GM19438 (cell line): ENCODE data around the gene PNKP.

Experiments used
- ATAC-seq: cut with Tn5 transposase; IDR thresholded peaks from one replicate; pipeline ENCODE4 v1.9.1; 2021; ENCODE audit warnings: low read depth; ENCODE audit not compliant: unreplicated experiment

The PNKP gene

GRCh38 chr19:49876422-49877019 lies 9.1 kb upstream of the PNKP start:
- peak; percentile 37 for ATAC-seq

DNA sequence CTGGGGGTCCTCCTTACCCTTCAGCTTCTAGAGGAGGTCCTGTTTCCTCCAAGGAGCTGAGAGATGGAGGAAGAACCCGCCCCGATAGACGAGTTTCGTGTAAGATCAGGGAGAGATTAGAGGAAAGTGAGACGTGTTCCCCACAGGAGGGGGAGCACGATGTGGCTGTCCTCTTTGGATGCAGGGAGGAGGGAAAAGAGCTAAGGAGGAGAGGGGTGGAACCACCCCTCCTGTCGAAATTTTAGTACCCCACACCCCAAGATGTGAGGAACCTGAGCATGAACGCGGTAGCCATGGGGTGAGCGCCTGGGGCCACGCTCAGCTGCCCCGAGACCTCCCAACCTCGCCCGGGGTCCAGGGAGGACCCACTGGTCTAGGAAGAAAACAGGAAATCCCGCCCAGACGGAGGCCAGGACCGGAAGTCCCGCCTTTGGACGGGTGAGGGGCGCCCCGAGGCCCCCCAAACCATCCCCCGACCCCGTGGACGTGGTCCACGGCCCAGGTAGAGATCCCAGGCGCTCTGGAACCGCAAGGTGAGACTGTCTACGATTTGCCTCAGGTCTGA lies 8.6 kb upstream of the PNKP start:
- no peak for ATAC-seq

- no peak for ATAC-seq
Observed at GRCh38 chr19:49875177-49875576, 7.8 kb upstream of the PNKP start.

DNA sequence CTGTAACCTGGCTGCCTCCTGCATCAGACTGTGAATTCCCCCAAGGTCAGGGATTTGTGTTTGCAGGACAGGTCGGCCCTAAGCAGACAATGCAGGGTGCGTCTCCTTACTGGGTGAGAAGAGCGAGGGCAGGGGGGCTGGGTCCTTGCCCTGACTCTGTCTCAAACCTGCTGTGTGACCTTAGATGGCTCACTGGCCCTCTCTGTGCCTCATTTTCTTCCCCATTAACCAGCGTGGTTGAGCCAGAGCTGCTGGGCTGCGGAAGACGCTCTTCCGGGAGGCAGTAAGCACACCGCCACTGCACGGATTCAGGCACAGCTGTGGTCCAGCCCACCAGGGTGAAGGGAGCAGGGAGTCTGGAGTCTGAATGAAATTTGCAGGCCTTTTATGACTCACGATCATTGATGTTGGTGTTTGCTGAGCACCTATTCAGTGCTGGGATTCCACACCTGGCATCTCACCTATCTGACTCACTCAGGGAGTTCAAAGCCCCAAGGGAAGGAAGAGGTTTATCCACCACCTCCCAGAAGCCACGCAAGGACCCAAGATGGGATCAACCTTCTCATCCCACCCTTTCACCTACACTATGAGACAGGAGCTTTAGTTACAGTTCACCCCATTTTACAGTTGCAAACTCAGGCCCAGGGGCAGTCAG lies 7.3 kb upstream of the PNKP start:
- no peak for ATAC-seq

GRCh38 chr19:49873834-49874233 lies 6.5 kb upstream of the PNKP start:
- no peak for ATAC-seq

DNA sequence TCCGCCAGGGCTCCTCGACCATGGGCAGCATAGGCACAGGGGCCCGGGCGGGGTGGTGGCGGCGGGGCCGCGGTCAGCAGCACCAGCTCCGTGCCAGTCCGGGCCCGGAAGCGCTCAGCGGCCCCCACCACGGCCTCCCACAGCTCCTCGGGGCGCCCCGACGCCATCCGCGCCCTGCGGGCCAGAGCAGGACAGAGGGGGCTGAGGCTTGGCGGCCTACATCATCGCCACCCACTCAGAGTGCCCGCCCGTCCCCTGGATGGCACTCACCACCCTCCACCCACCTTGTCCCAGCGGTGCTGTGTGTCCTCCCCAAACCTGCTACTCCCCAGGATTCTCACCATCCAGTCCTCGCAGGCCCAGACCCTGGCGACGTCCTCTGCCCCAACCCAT lies 5.7 kb upstream of the PNKP start:
- ATAC-seq = no peak

DNA sequence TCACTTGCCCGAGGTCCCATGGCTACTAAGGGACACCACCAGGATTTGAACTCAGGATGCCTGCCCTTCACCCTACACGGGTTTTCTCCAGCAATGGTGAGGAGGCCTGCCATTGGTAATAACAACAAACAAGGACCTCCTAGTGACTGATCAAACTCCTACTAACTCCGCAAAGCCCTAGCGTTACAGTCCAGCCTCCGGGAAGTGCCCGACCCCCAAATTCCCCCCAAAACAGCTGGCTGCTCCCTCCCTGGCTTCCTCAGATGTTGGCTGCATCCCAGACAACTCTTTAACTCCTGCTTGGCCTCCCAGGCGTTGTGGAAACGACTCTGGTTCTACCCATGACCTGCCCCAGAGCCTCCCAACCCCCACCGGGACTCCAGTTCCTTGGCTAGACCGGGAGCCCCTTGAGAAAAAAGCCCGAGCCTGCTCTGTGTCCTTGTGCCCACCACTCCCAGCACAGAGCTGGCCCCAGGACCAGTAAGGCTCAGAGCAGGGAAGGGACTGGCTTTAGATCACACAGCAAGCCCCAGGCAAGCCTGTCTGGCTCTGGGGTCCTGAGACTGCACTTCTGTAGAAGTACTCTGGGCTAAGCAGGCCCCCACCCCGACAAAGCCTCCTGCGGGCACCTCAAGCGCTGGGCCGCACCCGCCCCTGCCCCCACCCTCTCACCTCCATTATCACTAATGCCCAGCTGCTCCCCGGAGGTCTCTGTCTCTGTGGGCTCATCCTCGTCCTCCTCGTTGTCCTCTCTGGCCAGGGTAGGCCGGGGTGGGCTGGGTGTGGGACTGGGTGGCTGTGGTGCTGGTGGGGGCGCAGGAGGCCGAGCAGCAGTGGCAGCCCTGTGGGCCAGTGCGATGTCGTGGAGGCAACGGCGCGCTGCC lies 5.1 kb upstream of the PNKP start:
- no peak for ATAC-seq

GRCh38 chr19:49871349-49871985 lies 4.1 kb upstream of the PNKP start:
- ATAC-seq = no peak

DNA sequence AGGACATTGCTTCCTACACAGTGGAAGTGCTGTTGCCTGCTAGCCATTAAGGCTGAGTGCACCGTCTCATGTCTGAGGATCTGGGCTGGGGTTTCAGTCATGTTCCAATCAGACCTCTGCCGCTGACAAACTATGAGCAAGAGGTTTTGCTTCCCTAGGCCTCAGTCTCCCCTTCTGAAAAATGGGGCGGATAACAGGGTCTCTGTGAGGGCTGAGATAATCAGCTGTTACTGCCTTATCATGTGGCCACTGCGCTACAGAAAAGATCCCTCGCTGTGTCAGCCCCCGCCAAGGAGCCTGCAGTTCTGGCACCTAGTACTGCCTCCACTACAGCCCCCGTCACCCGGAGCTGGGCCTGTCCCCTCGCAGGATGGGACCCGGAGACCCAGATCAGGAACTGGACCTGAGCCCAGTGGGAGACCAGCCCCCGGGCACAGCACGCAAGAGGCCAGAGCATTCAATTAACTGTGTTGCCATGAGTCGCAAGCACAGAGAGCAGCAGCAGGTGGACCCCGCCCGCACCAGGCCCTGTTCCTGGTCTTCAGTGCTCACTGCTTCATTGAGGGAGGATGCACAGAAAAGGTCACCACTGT lies 3.0 kb upstream of the PNKP start:
- ATAC-seq = no peak

GRCh38 chr19:49869484-49870308 lies 2.3 kb upstream of the PNKP start:
- peak; percentile 57 for ATAC-seq

DNA sequence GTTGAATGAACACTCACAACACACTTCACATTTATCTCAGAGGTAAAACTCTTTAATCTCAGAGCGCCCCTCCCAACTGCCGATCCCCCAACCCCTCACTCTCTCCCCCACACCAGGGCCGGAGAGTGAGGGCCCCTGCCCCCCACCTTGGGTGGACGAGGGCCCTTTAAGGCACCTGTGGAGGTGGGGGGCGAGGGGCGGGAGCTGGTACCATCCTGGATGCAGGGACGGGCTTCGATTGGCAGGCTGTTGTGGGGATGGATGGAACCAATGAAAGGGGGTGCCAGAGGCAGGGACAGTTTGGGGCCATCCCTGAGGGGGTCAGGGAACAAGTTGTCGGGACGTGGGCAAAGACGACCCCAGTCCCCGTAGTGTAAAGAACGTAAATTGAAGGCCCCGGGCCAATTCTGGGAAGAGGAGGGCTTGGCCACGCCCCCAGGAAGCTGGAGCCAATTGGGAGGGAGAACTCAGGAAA lies 1.7 kb upstream of the PNKP start:
- peak; percentile 10 for ATAC-seq

DNA sequence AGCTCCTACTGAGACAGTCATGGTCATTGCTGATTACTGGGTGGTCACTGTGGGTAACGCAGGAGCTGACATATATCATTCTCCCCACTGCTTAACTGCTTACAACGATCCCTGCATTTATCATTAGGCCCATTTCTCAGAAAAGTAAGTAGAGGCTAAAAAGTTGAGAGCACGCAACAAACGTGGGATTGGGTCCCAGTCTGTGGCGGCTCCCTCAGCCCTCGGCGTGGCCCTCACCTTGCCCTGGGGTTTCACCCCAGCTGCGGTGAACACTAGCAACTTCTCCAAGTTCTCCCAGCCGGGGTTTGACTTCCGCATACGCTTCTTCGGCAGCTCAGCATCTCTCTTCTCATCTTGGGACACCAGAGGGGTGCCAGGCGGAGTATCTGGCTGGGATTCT lies 2.5 kb downstream of the PNKP start:
- ATAC-seq = no peak

DNA sequence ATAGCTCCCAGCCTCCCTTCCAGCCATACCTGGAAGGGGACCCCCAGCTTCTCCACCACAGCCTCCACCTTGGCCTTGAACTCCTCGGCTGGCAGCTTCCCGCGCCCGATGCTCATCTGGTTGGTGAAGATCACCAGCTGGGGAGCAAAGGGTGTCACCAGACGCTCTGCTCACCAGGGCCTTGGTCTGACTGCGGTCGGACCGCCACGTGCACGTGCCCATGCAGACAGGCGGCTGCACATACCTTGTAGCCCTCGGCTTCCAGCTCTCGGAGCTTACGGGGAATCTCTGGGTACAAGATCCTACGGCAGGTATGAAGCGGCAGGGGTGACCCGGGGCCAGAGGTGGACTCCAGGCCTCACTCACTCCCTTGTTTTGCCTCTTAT lies 3.4 kb downstream of the PNKP start:
- ATAC-seq = no peak

- no peak for ATAC-seq
Observed at GRCh38 chr19:49863254-49863934, 4.0 kb downstream of the PNKP start.

DNA sequence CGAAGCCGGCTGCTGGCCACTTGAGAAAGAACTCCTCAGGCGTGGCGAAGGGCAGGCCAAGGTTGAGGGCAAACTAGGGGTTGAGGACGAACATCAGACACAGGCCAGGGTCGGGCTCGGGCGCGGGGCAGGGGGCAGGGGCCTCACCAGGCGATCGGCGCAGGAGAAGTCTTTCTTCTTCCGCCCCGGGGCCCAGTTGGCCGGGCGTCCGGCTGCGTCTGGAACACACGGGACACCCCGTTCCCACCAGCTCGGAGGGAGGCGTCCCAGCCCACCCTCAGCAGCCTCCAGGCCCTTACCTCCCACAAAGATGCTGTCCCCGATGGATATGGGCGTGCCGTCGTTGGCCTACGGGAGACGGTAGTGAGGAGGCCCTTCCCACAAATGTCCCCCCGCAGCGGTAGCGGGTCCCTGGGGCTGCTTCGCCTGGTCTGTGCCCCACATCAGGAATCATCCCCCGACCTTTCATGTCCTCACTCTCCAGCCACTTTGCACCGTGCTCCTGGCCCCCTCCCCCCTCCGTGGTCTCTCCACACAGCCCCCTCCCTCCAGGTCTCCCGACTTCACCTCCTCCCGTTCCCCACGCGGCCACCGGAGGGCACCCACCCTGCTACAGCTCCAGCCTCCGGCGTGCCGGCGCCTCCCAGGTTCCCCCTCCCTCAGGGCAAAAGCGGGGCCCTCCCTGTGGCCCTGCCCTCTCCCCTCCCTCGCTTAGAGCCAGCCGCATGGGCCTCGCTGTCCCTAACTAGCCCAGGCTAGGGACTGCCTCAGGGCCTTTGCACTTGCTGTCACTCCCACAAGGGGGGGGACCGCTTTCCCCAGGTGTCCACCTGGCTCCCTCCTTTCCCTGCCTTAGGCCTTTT lies 4.8 kb downstream of the PNKP start:
- no peak for ATAC-seq

DNA sequence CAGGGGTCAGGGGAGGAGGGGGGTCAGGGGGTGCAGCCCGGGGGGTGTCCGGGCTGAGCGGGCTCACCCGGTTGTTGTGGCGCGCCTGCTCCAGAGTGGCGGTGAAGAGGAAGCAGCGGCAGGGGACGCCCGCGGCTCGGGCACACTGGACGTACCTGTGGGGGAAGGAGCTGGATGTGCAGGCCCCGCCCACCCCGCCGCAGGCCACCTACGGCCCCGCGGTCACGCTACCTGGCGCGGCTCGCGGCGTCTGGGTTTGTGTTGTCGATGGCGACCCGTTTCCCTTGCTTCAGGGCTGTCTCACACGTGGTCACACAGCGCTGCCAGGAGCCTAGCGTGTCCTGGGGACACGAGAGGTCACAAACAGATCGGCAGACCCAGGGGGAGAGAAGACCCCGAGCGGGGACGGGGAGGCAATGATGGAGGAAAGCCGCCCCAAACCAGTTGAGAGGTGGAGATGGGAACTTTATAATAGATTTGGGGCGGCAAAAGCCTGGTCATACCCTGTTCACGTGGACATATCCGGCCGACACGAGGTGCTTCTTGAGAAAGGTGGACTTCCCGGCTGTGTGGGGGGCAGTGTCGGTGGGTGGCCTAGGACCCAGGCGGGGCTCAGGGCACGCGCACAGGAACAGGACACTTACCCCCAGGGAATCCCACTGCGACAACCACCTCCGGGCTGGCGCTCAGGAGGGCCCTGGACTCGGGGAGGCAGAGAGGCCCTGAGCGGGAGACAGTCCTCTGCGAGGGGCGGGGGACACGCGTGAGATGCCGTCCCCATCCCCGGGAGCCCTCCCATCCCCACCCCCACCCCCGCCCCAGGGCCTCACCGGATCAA lies 5.6 kb downstream of the PNKP start:
- ATAC-seq = no peak

- no peak for ATAC-seq
Observed at GRCh38 chr19:49861107-49861506, 6.3 kb downstream of the PNKP start.
